BJ (cell line): ENCODE measurements around the gene TRPV3. TPM values are rescaled to one million over a fixed set of nuclear protein-coding genes. Genes with fewer than 3 reads are reported as not detected.

ENCODE experiments used
- CTCF ChIA-PET: fragments of 350-600 bp; formaldehyde crosslinking; extraction: SDS; loops from one replicate; lab custom pipeline; 2021; ENCODE audit warnings: antibody characterized with exemption, inconsistent platforms; lab: Yijun Ruan, JAX
- POLR2A ChIA-PET: fragments of 300-600 bp; sonication (Branson Sonifier 250); formaldehyde crosslinking; extraction: SDS; loops from one replicate; lab custom pipeline; 2021; ENCODE audit warnings: antibody characterized with exemption; lab: Charles Lee
- DNase-seq: peaks from one replicate; pipeline ENCODE4 v3.0.0-alpha.2; 2011; ENCODE audit warnings: low read depth
- H3K27me3 ChIP-seq: 2 replicates; pipeline ENCODE4 v1.6.0; 2011; ENCODE audit warnings: low read length; ENCODE audit not compliant: control insufficient read depth, insufficient read depth
- H3K36me3 ChIP-seq: 2 replicates; pipeline ENCODE4 v1.5.1; 2011; ENCODE audit warnings: low read length; ENCODE audit not compliant: control insufficient read depth, insufficient read depth
- H3K4me3 ChIP-seq: 2 replicates; pipeline ENCODE4 v1.5.1; 2011; ENCODE audit warnings: low read depth, mild to moderate bottlenecking, control low read depth, low read length
- CTCF ChIP-seq: IDR thresholded peaks from 2 replicates; pipeline ENCODE4 v1.5.1; 2011; ENCODE audit warnings: low read depth, mild to moderate bottlenecking, control low read depth, inconsistent platforms, low read length, moderate library complexity; ENCODE audit not compliant: insufficient read depth
- polyA plus RNA-seq: library from polyadenylated mRNA; depleted of rRNA; stranded (reverse); fragments of >200 nt; gene quantifications from 2 replicates; pipeline ENCODE4 v1.2.3, GENCODE V29; 2011

Gene TRPV3
- polyA plus RNA-seq, 1 experiment: 0.56 TPM

- POLR2A ChIA-PET: no interaction called here
- CTCF ChIA-PET: no interaction called here
- H3K36me3 ChIP-seq: no peaks in the 10 kb centered on the region
- no peak for TF ChIP-seq CTCF
- H3K27me3 ChIP-seq: no peaks in the 10 kb centered on the region
- DNase-seq: no peak
- H3K4me3 ChIP-seq: no peak overlapping the region
Measured at GRCh38 chr17:3554440-3554839, 3.2 kb downstream of the TRPV3 start.

- no peak overlapping the region for H3K4me3 ChIP-seq
- TF ChIP-seq CTCF: no peak
- no peaks in the 10 kb centered on the region for H3K36me3 ChIP-seq
- ChIA-PET CTCF (no interaction called here), POLR2A (no interaction called here)
- no peak for DNase-seq
- H3K27me3 ChIP-seq: no peaks in the 10 kb centered on the region
Measured at GRCh38 chr17:3553419-3554401, 3.9 kb downstream of the TRPV3 start.

- TF ChIP-seq CTCF: no peak
Measured at GRCh38 chr17:3552916-3553315, 4.7 kb downstream of the TRPV3 start.

GRCh38 chr17:3551189-3551588, 6.4 kb downstream of the TRPV3 start:
- H3K4me3 ChIP-seq: no peak overlapping the region
- H3K27me3 ChIP-seq: no peaks in the 10 kb centered on the region
- CTCF ChIA-PET: interaction anchor here (1.6 kb wide), 1 partner anchor 14 kb away, joined by 5 read pairs; no protein-coding TSS in a partner anchor
- no peak for DNase-seq
- H3K36me3 ChIP-seq: no peaks in the 10 kb centered on the region
- no peak for TF ChIP-seq CTCF
- POLR2A ChIA-PET: no interaction called here

More at GRCh38 chr17:3552916-3553315, 4.7 kb downstream of the TRPV3 start:
- ChIA-PET POLR2A (no interaction called here), CTCF (interaction anchor here (1.6 kb wide), 1 partner anchor 16 kb away, joined by 5 read pairs; no protein-coding TSS in a partner anchor)
- no peak for DNase-seq
- Histone ChIP-seq H3K27me3 (no peaks in the 10 kb centered on the region), H3K4me3 (no peak overlapping the region), H3K36me3 (no peaks in the 10 kb centered on the region)

- Histone ChIP-seq H3K4me3 (no peak overlapping the region), H3K36me3 (no peaks in the 10 kb centered on the region), H3K27me3 (no peaks in the 10 kb centered on the region)
- ChIA-PET POLR2A (no interaction called here), CTCF (no interaction called here)
- no peak for DNase-seq
- TF ChIP-seq CTCF: no peak
Measured at GRCh38 chr17:3549610-3550162, 7.9 kb downstream of the TRPV3 start.
